NCI-H82 treated with DMSO at 0.1 percent for 48 hours (cell line): ENCODE measurements around the gene PMM1.
"Not testable (repeated sequence)": the region's sequence is repeated elsewhere in the genome, so short reads cannot be mapped to it uniquely, and the experiment has no call there.

Experiments used
- DNase-seq: peaks from one replicate; lab custom pipeline; 2025; ENCODE audit not compliant: unreplicated experiment; lab: John Stamatoyannopoulos, UW

PMM1 gene

GRCh38 chr22:41589391-41590241, at the start of gene PMM1:
Gene PMM1 (minus strand): TSS chr22:41589840. CDS start chr22:41589805, 35 bp downstream.
- DNase-seq: peak; percentile 97

GRCh38 chr22:41638748-41639147, 49.1 kb upstream of the PMM1 start:
- DNase-seq: no peak

- DNase-seq: no peak
These were observed 48.5 kb upstream of the PMM1 start for GRCh38 chr22:41638124-41638523.

GRCh38 chr22:41637623-41638022, 48.0 kb upstream of the PMM1 start:
- DNase-seq: not testable (repeated sequence)

- no peak for DNase-seq
These were observed 46.8 kb upstream of the PMM1 start for GRCh38 chr22:41636467-41636866.

- DNase-seq: not testable (repeated sequence)
These were observed 45.0 kb upstream of the PMM1 start for GRCh38 chr22:41634610-41635009.

GRCh38 chr22:41631615-41632014, 42.0 kb upstream of the PMM1 start:
- DNase-seq: not testable (repeated sequence)

GRCh38 chr22:41631115-41631514, 41.5 kb upstream of the PMM1 start:
- not testable (repeated sequence) for DNase-seq

- no peak for DNase-seq
These were observed 35.9 kb upstream of the PMM1 start for GRCh38 chr22:41625577-41625976.

GRCh38 chr22:41621911-41622179, 32.2 kb upstream of the PMM1 start:
- DNase-seq: no peak

- peak; percentile 97 for DNase-seq
These were observed 31.7 kb upstream of the PMM1 start, which contains the start of gene XRCC6 for GRCh38 chr22:41621099-41621910. Gene XRCC6 (plus strand): TSS chr22:41621295. CDS start chr22:41622005, 710 bp downstream.

- no peak for DNase-seq
These were observed 31.0 kb upstream of the PMM1 start, which contains the start of gene DESI1 for GRCh38 chr22:41620589-41621098. Gene DESI1 (minus strand): TSS chr22:41621043. CDS start chr22:41620839, 204 bp downstream.

GRCh38 chr22:41619979-41620588, 30.4 kb upstream of the PMM1 start:
- DNase-seq: peak; percentile 21

- DNase-seq: no peak
These were observed 23.8 kb upstream of the PMM1 start for GRCh38 chr22:41613456-41613855.

GRCh38 chr22:41612603-41613306, 23.1 kb upstream of the PMM1 start:
- no peak for DNase-seq

- no peak for DNase-seq
These were observed 18.7 kb upstream of the PMM1 start for GRCh38 chr22:41608386-41608785.

GRCh38 chr22:41603873-41604332, 14.3 kb upstream of the PMM1 start:
- DNase-seq: no peak

- no peak for DNase-seq
These were observed 11.3 kb upstream of the PMM1 start for GRCh38 chr22:41600976-41601375.

GRCh38 chr22:41598891-41599635, 9.4 kb upstream of the PMM1 start:
- no peak for DNase-seq

- DNase-seq: no peak
These were observed 8.4 kb upstream of the PMM1 start for GRCh38 chr22:41598081-41598480.
